Ishikawa (cell line): Measurements from ENCODE around the gene ZFP36L2.

Source experiments
- EP300 ChIP-seq: IDR thresholded peaks from 2 replicates; pipeline ENCODE4 v1.6.1; 2012; ENCODE audit warnings: borderline replicate concordance
- FOXM1 ChIP-seq: IDR thresholded peaks from 2 replicates; pipeline ENCODE4 v1.6.1; 2012; ENCODE audit warnings: low read depth, borderline replicate concordance
- NFIC ChIP-seq: IDR thresholded peaks from 2 replicates; pipeline ENCODE4 v1.6.1; 2012
- RAD21 ChIP-seq: IDR thresholded peaks from 2 replicates; pipeline ENCODE4 v1.6.1; 2012; ENCODE audit warnings: low read depth
- TAF1 ChIP-seq: IDR thresholded peaks from 2 replicates; pipeline ENCODE4 v1.6.1; 2012; ENCODE audit warnings: low read depth, mild to moderate bottlenecking
- TCF12 ChIP-seq: IDR thresholded peaks from 2 replicates; pipeline ENCODE4 v1.6.1; 2012; ENCODE audit warnings: low read depth
- YY1 ChIP-seq: IDR thresholded peaks from 2 replicates; pipeline ENCODE4 v1.6.1; 2012; ENCODE audit warnings: low read depth
- ZBTB7A ChIP-seq: IDR thresholded peaks from 2 replicates; pipeline ENCODE4 v1.6.1; 2012; ENCODE audit warnings: low read depth
- TF ChIP-seq, protein P1 (sequence below): IDR thresholded peaks from 2 replicates; pipeline ENCODE4 v1.6.1; 2012
- TF ChIP-seq, protein P2 (sequence below): IDR thresholded peaks from 2 replicates; pipeline ENCODE4 v1.6.1; 2012; ENCODE audit warnings: low read depth, mild to moderate bottlenecking
- TF ChIP-seq, protein P3 (sequence below): IDR thresholded peaks from 2 replicates; pipeline ENCODE4 v1.6.1; 2012

DNA sequence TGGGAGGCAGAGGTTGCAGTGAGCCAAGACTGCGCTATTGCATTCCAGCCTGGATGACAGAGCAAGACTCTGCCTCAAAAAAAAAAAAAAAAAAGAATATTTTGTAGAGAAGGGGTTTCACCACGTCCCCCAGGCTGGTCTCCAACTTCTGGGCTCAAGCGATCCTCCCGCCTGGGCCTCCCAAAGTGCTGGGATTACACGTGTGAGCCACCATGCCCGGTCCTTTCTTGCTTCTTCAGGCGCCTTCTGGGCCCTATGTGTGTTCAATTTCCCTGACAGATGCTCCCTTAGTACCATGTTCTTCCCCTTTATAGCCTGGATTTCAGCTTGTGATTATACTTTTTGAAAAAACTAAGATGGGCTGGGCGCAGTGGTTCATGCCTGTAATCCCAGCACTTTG is 9.8 kb downstream of the ZFP36L2 start:
- TF ChIP-seq, protein P1, sequence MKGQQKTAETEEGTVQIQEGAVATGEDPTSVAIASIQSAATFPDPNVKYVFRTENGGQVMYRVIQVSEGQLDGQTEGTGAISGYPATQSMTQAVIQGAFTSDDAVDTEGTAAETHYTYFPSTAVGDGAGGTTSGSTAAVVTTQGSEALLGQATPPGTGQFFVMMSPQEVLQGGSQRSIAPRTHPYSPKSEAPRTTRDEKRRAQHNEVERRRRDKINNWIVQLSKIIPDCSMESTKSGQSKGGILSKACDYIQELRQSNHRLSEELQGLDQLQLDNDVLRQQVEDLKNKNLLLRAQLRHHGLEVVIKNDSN = no peak
- TF ChIP-seq TAF1 (no peak), NFIC (no peak), FOXM1 (no peak), TCF12 (no peak), RAD21 (no peak), ZBTB7A (no peak), EP300 (no peak), YY1 (no peak)
- TF ChIP-seq, protein P2, sequence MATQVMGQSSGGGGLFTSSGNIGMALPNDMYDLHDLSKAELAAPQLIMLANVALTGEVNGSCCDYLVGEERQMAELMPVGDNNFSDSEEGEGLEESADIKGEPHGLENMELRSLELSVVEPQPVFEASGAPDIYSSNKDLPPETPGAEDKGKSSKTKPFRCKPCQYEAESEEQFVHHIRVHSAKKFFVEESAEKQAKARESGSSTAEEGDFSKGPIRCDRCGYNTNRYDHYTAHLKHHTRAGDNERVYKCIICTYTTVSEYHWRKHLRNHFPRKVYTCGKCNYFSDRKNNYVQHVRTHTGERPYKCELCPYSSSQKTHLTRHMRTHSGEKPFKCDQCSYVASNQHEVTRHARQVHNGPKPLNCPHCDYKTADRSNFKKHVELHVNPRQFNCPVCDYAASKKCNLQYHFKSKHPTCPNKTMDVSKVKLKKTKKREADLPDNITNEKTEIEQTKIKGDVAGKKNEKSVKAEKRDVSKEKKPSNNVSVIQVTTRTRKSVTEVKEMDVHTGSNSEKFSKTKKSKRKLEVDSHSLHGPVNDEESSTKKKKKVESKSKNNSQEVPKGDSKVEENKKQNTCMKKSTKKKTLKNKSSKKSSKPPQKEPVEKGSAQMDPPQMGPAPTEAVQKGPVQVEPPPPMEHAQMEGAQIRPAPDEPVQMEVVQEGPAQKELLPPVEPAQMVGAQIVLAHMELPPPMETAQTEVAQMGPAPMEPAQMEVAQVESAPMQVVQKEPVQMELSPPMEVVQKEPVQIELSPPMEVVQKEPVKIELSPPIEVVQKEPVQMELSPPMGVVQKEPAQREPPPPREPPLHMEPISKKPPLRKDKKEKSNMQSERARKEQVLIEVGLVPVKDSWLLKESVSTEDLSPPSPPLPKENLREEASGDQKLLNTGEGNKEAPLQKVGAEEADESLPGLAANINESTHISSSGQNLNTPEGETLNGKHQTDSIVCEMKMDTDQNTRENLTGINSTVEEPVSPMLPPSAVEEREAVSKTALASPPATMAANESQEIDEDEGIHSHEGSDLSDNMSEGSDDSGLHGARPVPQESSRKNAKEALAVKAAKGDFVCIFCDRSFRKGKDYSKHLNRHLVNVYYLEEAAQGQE = no peak
- TF ChIP-seq, protein P3, sequence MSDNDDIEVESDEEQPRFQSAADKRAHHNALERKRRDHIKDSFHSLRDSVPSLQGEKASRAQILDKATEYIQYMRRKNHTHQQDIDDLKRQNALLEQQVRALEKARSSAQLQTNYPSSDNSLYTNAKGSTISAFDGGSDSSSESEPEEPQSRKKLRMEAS = no peak
